HG03460 (cell line): ENCODE results near the gene BMPER.

Experiments
- ATAC-seq: cut with Tn5 transposase; IDR thresholded peaks from one replicate; pipeline ENCODE4 v1.9.1; 2021; ENCODE audit not compliant: unreplicated experiment

The BMPER gene

GRCh38 chr7:33921216-33921938 is 16.0 kb downstream of the BMPER start:
- no peak for ATAC-seq

- ATAC-seq = no peak
These were observed 17.5 kb downstream of the BMPER start for GRCh38 chr7:33922820-33923219.

GRCh38 chr7:33923440-33924229 is 18.3 kb downstream of the BMPER start:
- ATAC-seq = no peak

DNA sequence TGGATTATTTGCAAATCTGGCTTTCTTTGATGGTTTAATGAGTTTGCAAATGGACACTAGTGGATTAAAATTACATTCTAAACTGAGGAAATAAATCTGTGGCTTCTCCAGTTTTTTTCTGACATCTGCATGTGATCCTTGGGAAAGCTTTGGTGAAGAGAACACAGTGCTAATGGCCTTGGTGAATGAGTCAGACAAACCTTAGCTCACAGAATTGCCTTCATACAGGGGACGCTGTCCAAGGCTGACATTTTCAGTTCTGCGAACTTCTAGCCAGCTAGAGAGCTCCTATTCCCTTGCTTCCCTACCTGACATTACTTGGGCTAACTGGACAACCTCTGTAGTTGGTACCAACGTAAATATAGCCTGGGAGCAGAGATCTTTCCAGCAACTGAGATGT is 21.2 kb downstream of the BMPER start:
- ATAC-seq = no peak

DNA sequence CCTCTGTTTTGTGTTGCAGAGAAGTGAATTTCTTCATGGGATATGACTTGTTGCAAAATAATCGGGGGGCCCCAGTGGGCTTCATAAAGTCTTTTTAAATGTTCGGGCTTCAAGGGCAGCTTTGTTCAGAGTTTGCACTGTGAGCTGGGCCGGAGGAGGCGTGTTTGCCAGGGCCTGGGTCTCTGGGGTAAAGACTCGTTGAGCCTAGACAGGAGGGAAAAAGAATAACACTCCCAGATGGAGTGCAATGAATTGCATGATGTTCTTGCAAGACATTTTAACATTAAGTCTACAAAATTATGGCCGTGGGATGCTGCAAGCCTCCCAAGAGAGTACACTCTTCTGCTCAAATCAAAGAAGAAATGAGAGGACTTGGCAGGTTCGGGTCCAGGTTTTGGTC is 23.6 kb downstream of the BMPER start:
- ATAC-seq = no peak

DNA sequence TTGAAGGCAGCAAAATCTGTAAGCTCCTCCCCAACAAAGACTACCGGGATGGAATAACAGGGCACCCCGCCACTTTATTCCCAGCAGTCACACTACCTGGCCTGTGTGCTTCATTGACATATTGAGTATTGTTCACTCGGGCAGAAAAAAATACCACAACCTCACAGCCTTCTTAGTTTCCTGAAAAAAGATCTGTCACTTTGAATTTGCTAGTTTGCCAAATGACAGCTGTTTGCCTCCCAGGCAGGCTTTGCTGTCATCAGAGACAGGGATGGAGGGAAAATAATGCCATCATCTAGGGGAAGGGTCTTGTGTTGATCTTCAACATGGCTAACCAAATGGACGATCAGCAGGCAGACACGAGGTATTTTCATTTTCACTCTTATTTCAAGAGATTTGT is 26.9 kb downstream of the BMPER start:
- no peak for ATAC-seq

DNA sequence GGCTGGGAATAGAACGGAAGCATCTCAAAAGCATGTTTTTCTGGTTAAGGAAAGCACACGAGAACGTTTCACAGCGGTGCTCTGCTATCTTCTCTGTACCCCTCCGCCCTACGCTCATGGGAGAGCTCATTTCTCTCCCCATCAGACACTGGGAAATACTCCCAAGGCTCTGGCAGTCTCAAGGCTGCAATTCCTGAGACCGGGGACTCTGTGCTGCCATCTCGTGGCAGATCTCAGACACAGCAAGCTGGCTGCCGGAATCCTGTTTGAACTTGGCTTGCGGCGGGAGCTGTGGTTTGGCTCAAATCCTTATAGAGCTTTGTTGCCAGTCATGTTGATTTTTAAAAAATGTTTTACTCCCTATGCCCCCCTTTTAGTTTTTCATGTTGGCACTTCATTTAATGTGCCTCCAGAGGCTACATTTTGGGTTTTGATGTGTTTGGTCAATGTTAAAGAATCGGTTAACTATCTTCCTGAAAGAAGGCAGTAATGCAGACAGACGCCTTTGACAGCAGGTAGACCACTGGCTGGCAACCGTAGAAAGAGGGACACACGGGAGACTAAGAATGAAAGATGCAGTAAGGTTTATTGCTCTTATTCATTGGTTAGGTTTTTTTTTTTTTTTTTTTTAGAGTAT is 27.6 kb downstream of the BMPER start:
- ATAC-seq = peak; percentile 64

DNA sequence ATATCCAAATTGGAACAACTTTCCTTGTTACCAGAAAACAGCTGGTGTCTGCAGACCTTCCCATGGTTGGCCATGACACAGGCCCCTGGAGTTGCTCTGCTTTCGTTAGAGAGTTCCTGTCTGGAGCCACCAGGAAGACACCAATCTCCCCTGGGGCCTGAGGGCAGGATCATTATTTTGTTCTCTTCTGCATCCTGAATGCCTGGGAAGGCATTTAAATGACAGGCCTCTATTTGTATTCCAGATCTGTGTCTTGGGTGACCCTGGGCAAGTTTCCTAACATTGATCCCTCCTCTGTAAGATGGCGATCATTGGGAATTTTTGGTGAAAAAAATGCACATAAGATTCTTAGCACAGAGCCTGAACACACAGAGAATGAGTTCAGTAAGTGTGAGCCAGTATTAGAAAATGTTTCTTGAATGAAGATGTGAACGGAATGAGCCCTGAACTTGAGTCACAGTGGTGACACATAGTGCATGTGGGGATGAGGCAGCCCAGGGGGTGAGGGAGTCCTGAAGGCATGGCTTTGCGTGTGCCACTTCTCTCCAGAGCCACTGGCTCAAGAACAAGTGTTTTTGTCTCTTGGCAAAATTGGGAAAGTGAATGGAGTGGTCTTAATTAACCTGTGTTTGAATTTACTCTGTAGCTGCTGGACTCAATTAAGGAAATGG is 28.4 kb downstream of the BMPER start:
- ATAC-seq = no peak

DNA sequence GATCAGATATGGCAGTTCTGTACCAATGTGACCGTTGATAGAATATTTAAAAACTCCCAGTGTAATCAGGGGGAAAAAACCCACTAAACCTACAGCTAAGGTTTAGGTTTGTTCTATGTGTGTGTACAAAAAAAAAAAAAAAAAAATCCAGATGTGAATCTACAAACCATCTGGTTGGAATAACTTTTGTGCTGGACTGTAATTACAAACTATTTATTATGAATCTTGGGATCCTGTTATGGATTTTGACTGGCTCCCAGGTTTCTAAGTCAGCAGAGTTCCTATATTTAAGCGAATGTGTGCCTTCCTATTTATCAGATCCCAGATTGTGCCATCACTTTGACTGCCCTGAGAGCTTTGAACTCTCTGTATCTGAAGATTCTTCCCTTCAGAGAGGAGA is 29.1 kb downstream of the BMPER start:
- no peak for ATAC-seq

- no peak for ATAC-seq
These were observed 31.2 kb downstream of the BMPER start for GRCh38 chr7:33936503-33936902.

DNA sequence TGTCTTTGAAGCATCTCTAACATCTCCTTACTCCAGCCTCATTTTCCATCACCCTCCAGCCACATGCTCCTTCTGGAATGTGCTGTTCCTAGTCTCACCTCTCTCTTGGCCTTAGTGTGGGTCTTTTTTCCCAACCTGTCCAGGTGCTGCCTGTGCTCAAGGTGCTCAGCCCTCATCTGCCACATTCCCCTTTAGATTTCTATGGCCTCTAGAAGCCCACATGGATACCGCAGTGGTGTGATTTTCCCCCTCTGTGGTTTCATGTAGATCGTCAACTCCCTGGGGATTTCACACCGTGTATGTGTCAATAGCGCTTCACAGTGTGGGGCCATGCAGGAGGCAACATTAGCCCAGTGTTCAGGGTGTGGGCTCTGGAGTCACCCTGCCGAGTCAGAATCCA is 32.5 kb downstream of the BMPER start:
- no peak for ATAC-seq

GRCh38 chr7:33939121-33939520 is 33.8 kb downstream of the BMPER start:
- no peak for ATAC-seq

GRCh38 chr7:33940503-33940902 is 35.2 kb downstream of the BMPER start:
- no peak for ATAC-seq

GRCh38 chr7:33941418-33941817 is 36.1 kb downstream of the BMPER start:
- ATAC-seq = no peak

DNA sequence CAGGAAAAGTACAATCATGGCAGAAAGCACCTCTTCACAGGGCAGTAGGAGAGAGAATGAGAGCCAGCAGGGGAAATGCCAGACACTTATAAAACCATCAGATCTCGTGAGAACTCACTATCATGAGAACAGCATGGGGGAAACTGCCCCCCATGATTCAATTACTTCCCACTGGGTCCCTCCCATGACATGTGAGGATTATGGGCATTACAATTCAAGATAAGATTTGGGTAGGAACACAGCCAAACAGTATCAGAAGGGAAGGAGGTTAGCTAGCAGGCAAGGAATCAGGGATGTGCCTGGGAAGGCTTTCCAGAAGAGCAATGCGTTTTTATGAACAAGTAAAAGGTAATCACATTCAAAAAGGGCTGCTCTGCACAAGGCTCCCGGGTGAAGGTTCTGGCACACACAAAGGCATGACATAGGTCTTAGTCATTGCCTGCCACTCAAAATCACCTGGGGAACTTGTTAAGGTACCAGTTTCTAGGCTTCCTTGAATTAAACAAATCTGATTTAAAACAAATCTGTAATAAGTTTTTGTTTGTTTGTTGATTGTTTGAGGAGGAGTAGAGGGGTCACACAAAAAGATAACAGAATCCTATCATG is 40.9 kb downstream of the BMPER start:
- ATAC-seq = no peak

- no peak for ATAC-seq
These were observed 44.8 kb downstream of the BMPER start for GRCh38 chr7:33950047-33950714.

GRCh38 chr7:33952824-33953223 is 47.5 kb downstream of the BMPER start:
- no peak for ATAC-seq

GRCh38 chr7:33958104-33958503 is 52.8 kb downstream of the BMPER start:
- no peak for ATAC-seq

GRCh38 chr7:33959676-33960075 is 54.3 kb downstream of the BMPER start:
- ATAC-seq = no peak

DNA sequence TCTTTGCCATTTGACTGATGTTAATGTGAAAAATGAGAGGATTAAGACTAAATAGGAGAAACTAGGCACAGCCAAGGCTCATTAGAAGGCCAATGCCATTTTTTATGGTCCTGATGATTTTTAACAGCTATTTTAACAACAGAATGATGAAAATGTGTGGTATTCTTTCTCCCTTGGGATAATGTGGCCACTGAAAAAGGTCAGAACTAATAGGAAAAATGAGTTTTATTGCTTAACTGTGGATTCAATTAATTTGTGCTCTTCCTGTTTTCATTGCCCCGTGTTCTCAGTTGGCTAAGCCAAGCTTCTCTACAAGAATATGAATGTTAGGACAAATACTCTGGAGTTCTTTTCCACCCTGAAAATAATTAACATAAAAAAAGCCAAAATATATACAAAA is 56.6 kb downstream of the BMPER start:
- ATAC-seq = no peak
